AG08396 (cell line): ENCODE data around the gene EFHC1.

Source experiments
- DNase-seq: peaks from one replicate; pipeline ENCODE4 v3.0.0; 2012; ENCODE audit warnings: low spot score, mixed read lengths

EFHC1 gene

DNA sequence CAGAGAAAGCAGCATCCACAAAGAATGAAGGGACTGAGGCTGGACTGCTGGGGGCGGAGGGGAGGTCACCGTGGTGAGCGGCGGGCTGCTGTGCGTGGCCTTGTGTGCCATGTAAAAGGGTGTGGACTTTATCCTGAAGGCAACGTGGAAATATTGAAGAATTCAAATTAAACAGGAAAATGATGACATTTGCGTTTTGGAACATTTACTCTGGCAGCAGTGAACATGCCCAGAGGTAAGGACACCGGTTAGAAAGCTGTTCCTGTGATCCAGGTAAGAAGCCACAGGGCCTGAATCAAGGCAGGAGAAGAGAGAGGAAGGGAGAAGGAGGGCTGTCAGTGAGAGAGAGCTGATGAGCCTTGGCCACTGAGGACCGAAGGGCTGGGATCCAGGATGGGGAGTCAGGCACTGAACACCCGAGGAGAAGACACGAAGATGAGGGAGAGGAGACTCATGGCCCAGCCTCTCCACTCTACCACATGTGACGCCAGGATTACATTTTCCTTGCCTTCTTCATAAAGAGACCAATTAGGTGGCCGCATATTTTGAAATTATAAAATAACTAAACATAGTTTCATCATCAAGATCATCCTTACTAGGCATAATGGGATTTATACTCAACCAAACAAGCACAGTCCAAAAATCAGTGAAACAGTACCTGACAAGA is 98.3 kb downstream of the EFHC1 start:
- no peak for DNase-seq

DNA sequence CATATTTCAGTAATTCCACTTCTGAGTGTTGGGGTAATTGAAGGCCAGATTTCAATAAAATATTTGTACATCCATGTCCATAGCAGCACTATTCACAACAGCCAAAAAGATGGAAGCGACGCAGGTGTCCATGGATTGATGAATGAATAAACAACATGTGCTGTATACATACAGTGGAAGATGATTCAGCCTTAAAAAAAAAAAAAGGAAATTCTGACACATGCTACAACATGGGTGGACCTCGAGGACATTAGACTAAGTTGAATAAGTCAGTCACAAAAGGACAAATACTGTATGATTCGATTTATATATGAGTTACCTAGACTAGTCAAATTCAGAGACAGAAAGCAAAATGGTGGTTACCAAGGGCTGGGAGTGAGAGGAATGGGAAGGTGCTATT is 99.5 kb downstream of the EFHC1 start:
- no peak for DNase-seq

DNA sequence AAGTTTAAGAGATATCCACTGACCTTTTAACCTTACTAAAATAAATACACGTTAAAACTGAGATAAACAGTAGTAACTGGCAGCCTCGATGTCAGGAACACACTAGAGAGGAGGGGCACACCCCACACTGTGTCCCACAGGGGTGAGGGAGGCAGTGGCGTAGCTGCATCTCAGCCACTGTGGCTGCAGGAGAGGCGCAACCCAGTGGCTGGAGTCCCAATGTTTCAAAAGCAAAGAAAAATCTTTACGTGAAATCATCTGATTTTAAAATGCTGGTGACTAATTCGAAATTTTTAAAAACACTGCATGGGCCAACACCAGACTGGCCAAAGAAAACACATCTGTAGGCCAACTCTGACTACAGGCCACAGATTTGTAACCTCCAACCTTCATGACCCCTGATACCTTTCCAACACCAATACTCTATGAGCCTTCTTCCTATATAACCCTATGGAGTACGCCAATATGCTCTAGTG is 102.0 kb downstream of the EFHC1 start:
- peak; percentile 47 for DNase-seq

DNA sequence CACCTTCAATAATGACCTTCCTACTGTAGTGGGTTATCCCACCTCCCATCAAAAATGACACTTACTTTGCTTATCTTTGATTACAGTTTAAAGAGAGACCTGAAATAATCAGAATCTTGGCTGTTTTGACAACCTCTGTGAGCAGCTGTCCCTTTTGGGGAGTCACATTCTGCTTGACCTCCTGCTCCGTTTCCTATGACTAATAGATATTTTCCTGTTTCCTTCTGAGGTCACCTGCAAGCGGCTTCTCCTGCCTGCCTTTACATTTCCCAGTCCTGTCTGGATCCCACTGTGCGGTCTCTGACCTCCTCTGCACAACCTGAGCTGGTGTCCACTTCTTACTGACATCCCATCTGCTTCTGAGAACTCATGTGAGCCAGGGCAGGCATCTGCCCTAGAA is 102.5 kb downstream of the EFHC1 start:
- DNase-seq = no peak

DNA sequence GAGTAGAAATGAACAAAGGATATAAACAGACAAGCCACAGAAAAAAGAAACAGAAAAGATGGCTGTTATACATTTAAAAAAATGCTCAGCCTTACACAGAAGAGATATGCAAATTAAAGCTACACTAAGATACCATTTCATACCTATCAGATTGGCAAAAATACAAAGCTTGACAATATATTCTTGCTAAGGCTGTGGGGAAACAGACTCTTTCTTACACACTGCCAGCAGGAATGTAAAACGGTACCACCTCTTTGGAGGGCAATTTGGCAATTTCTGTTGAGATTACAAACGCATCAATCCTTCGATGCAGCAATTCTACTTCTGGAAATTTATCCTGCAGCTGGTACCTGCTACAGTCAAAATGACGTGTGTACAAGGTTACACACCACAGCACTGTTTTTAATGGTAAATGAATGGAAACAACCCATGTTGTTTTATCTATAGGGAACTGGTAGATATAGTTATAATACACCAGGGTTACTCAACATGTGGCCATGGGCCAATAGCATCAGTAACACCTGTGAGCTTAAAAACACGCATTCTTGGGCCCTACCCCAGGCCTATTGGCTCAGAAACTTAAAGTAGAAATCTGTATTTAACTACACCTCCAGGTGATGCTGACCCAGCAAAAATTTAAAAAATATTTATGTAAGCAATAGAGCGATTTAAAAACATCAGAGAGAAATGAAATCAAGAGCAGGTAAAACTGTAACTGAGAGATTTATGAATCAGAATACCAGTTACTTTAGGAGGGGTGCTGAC is 103.4 kb downstream of the EFHC1 start:
- no peak for DNase-seq

DNA sequence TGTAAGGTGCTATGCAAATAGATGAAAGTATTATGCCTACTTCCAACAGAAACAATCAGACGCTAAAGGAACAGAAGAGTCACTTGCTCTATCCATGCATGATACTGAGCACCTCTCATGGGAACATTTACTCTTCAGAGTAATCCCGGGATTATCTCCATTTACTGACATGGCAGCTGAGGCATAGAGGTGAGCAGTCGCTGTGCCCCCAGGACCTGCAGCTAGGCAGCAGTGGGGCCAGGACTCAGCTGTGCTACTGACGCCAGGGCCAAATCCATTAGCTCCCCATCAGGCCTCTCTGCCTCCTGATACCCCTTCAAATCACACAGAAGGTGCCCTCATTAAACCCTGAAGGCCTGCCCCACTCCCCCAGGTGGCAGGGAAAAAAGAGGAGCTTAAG is 104.8 kb downstream of the EFHC1 start:
- no peak for DNase-seq

DNA sequence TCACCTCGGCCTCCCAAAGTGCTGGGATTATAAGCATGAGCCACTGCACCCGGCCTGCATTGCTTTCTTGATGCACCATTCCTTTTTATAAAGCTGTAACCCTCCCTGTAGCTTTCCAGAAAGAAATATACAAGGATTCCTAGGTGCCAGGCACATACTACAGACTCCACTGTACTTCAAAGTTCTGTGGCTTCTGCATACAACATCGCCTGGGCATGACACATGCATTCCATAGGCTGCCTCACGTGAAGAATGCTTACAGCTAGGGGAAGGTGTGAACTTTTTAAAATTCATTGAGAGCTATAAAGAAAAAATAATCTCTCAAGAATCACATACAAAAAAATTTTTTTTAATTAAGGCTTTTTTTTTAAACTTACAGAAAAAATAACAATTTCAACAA is 106.5 kb downstream of the EFHC1 start:
- no peak for DNase-seq

DNA sequence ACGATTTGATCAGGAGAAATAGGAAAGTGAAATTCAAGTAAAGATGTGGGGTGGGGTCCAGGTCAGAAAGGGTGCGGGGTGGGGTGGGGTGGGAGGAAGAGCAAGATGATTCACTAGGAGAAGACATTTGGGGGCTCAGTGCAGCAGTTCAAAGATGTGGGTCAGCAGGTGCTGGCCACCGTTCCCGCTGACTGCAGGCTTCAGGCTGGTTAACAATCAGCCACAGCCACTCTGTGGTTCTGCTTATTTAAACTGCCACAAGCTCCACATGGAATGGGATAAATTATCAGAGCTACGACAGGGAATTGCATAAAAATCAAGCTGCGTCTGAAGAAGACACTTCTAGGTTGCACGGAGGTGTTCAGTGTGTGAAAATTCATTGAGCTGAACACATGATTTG is 107.3 kb downstream of the EFHC1 start:
- no peak for DNase-seq

DNA sequence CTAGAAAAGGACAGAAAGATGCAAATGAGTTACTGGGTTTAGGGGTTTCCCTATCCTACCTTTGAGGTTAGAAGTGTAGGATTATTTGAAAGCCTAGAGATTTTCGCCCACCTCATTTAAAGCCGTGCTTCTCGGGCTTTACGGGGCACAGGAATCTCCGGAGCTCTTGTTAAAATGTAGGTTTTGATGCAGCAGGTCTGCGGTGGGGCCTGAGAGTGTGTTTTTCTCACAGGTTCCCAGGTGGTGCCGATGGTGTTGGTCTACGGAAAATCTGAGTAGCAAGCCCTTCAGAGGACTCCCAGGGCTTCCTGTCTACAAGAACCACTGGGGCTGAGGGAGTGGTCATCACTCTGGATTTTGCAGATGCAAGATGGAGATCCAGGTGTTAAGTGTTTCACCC is 109.2 kb downstream of the EFHC1 start:
- DNase-seq = no peak

DNA sequence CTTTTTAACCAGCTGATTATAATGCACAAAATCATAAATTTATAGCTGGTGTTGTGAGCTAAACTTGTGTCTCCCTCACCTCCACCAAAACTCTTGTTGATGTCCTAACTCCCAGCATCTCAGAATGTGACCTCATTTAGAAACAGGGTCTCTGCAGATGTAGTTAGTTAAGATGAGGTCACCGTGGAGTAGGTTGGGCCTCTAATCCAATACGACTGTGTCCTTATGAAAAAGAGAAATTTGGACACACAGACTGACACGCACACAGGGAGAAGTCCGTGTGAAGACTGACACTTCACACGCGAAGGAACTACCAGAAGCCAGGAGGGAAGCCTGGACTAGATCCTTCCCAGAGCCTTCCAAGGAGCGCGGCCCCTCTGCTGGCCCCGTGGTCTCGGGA is 110.2 kb downstream of the EFHC1 start:
- DNase-seq = no peak

DNA sequence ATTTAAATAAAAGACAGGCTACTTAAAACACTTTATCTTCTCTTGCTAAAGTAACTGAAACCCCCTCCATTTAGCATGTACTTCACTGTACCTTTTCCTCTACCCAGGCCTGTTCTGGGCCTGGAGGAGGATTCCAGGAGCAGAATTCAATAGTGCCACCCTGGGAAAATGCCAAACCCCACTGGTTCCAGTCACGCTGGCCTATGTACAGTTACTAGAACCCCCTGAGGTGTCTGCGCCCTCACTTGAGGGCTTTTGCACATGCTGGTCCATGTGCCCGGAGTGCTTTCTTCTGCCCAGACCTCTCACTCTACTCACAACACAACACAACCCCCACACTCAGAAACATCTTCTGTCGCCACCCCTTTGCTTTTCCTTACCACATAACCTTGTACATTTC is 111.3 kb downstream of the EFHC1 start:
- no peak for DNase-seq

DNA sequence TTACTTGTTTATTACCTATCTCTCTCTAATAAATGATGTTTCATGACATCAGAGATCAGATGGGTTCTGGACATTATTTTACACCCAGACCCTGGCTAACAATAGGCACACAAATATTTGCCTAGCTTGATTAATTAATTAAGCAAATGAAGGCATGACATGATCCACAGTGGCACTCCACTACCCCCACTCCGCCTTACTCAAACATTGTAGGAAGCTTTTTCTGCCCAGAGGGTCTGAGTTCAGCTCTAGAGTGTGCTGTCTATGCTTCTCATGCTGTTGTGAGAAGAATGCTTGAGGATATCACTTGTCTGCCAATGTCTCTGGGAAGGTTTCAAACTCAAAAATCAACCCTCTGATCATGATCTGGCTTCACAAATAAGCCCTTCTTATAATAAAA is 111.7 kb downstream of the EFHC1 start:
- no peak for DNase-seq

DNA sequence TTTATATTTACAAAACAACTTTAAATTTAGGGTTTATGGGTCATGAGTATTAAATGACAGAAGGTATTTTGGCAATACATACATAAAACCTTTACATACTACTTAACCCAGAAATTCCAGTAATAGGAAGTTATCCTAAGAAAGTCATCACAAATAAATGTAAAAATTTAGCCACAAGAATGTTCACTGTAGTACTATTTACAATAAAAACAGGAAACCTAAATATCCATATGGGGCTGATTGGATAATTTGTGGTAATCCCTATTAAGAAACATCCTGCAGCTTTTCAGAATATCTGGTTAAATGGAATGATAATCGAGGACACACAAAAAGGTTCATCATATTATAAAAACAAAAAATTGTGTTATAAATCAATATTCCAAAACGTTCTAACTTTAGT is 112.3 kb downstream of the EFHC1 start:
- no peak for DNase-seq

DNA sequence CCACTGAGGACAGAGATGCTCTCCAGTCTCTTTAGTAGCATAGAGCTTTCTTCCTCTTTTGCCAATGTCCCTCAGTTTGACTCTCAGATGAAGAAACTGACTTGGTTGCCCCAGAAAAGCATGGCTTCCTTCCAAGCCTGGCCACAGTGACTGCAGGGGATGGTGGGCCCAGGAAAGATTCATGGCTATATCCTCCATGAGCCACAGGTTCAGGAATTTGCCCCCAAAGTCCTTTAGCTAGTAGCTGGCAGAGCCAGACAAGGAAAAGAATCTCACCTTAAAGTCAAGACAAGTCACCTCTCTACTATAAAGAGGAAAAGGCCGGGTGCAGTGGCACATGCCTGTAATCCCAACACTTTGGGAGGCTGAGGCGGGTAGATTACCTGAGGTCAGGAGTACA is 113.3 kb downstream of the EFHC1 start:
- DNase-seq = no peak

DNA sequence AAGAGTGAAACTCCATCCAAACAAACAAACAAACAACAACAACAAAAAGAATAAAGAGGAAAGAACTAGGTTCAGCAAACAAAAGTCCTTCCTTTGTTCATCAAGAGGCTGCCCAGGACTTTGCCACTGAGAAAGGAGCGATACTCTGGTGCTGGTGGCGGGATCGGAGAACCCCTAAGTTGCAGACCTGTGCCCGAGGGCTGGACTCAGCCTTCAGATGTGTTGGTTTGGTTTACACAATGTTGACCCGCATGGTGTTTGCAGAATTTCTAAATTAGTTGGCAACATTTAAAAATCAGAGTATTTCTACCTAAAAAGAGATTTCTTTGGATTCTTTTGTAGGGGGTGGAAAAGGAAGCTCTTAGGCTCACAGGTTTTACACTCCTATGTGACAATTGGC is 114.2 kb downstream of the EFHC1 start:
- DNase-seq = no peak

DNA sequence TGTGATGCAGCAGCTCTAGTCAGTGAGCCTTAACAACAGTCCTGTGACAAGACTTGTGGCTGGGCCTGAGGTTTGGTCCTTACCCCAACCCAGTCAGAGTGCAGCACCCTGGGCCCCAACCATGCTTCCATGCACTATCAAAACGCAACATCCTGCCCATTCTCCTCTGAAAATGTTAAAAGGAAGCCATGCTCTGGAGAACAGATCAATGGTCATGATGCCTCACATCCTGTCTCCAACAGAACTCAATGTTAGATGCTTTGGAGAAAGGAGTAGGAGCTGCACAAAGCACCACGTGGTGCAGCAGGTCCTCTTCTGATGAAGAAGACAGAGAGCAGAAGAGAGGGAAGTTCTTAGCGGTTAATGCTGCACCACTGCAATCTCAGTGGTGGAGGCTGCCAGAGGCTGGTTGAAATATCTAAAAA is 114.8 kb downstream of the EFHC1 start:
- no peak for DNase-seq

DNA sequence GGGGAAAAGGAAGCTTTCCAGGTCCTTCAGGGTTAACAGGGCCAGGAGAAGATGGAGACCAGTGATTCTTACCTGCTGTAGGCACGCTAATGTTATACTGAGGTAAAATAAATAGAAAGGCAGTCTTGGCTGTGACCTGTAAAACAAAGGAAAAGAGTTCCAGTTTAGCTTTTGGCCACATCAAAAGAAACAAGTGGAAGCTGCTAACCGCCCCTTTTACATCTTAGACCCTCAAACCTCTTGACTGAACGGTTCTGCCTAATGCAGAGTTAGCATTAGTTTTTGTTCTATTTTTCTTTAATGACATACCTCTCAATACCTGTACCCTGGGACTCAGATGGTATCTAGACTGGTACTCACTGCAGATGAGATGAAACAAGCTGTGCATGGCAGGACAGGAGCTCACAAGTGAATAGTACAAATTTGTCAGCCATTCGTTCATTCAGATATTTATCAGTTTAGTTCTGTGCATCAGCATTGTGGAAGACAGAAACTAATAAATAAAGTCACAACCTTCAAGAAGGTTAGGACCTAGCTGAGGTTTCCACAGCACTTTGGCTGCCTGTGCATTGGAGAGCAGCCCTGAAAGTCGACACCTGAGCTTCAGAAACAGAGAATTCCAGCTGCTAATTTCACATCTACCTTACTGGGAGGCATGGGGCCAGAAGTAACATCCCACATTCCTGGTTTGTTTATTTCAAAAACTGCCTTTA is 115.7 kb downstream of the EFHC1 start:
- no peak for DNase-seq

DNA sequence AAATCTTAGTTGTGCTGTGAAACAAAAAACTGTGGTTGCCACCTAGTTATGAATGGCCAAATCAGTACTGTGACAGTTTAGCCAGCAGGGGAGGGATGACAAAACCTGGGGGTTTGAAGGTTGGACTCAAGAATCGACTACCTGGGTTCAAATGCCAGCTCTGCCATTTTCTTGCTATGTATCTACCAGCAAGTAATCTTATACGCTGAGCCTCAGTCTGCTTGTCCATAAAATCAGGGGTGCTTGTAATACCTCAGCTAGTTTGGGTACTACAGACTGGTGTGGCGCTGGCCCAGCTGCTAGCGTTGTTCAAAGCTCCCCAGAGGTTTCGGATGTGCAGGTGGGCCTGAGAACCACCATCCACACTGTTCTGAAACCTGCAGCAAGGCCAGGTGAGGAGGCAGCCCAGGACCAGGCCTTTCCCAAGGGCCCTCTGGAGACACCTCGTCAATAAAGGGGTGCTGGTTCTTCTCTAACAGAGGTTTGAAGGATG is 116.3 kb downstream of the EFHC1 start:
- no peak for DNase-seq

DNA sequence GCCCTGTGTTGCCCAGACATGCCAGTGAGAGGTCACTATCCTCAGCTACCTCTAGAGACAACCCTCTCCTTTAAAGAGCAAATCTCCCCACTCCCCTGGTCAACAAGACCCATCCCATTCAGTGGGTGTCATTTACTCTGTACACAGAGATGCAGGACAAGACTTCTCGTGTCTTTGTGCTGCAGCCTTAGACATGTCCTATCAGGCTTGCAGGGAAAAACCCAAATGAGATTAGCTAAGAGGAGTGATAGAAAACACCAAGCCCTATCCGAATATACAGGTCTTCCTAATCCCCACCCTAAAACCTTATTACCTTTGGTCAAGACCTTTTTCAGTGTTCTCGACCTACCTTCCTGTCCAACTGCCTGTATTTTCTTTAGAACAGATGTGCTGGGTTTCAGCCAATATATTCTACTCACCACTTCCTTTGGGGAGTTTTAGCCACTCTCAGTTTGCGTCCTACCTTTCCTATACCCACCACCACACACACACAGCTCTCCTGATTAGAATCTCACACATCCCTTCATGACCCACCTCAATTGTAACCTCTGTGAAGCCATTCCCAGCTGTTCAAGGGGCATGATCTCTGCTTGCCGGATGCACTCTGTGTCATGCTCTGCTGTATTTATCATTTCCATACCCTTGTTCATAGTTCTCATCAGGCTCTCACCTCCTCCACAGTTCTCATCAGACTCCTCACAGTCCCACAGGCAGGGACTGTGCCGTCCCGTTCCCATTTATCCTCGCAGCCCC is 117.0 kb downstream of the EFHC1 start:
- DNase-seq = no peak

DNA sequence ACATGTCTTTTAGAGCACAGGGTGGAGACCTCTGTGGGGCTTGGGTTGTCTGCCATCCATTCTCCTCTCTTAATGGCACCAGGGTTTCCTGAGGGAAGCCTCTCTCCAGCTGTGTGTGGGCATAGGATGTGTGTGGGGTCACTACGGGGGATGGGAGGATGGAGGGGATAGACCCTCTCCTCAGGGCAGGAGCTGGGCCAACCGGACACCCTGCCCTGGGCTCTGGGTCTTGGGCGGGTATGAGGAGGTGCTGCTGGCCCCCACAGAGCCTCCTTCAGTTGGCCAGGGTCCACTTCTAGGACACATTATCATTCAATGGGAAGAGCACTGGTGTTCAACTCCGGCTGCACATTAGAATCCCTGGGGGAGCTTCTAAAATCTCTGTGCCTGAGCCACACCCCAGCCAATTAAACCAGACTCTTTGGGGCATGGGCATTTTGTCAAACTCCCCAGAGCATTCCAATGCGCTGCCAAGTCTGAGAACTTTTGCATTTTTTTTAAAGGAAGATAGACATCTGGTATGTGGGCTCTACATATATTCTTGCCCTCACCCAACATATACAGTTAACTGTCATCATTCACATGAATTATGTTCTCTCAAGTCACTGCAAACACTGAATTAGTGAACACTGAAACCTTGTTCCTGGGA is 118.2 kb downstream of the EFHC1 start:
- DNase-seq = no peak

DNA sequence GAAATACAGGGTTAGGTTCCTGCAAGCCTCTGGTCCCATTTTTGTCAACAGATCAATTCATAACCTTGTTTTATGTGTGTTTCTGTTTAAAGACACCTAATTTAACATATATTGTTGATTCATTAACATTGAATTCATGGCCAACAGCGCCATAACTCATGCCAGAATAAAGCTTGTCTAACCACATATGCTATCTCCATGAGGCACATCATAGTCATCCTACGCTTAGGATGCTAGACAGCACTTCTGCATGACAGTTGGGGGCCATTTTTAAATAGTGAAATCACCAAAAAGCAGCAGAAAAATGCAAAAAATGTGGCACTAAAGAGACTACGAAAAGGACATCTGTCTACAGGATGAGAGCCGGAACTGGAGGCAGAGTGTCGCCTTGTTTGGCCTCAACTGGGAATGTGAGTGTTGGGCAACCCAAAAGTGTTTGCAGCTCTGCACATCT is 118.8 kb downstream of the EFHC1 start:
- DNase-seq = no peak

DNA sequence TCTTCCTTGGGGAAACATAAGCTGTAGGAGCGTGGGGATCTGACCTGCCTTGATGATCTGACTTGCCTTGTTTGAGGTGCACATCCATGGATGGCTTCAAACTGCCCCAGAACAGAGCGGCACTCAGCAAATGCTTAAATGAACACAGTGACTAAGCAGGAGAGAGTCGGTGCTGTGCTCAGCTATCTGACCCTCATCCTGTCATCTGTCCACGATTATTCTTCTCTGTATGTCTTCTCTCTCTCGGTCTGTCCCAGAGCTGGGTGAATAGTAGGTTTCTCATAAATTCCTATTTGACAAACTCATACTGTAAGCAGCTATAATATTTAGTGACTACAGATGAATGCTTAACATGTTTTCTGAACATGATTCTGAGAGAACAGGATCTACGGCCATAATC is 119.5 kb downstream of the EFHC1 start:
- DNase-seq = no peak
